IPS-18c (cell line): Measurements from ENCODE around the gene RNF222.
"Not testable (repeated sequence)": the region's sequence is repeated elsewhere in the genome, so short reads cannot be mapped to it uniquely, and the experiment has no call there.

ENCODE experiments used
- H3K4me3 ChIP-seq: 2 replicates; pipeline ENCODE4 v1.7.0; 2013; ENCODE audit warnings: low read depth, mild to moderate bottlenecking, low read length, moderate library complexity; ENCODE audit not compliant: insufficient read depth
- H3K9me3 ChIP-seq: one replicate; pipeline ENCODE4 v1.6.1; 2013; ENCODE audit warnings: mild to moderate bottlenecking, low read length, moderate library complexity; ENCODE audit not compliant: control insufficient read depth, insufficient read depth

Gene RNF222

GRCh38 chr17:8391711-8392110 is 5.9 kb downstream of the RNF222 start:
- Histone ChIP-seq H3K9me3 (no peaks in the 10 kb centered on the region), H3K4me3 (no peak overlapping the region)

DNA sequence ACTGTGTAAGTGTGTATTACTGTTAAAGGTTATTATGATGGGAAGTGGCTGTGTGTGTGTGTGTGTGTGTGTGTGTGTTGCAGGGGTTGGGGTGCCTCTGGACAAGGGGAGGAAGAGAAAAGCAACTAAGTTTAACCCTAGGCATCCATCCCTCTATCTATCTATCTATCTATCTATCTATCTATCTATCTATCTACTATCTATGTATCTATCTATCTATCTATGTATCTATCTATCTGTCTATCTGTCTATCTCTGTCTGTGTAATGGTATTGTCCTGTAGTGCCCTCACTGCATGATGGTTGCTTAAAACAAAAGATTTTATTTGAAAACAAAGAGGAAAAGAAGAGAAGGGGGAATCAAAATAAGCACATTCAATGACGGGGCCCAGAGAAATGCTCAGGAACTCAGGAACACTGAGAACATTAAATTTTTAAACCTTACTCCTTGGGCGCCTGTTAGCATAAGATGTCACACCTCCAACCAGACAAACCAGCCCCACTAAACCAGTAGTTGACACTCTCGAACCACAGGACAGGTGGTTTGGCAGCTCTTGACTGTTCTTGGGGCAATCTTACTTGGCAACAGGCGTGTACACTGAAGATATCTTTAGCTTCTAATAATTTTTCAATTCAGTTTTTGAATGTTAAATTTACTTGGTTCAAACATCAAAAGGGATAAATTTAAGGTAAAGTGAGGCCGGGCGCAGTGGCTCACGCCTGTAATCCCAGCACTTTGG is 9.5 kb downstream of the RNF222 start:
- no peaks in the 10 kb centered on the region for H3K9me3 ChIP-seq
- no peak overlapping the region for H3K4me3 ChIP-seq

DNA sequence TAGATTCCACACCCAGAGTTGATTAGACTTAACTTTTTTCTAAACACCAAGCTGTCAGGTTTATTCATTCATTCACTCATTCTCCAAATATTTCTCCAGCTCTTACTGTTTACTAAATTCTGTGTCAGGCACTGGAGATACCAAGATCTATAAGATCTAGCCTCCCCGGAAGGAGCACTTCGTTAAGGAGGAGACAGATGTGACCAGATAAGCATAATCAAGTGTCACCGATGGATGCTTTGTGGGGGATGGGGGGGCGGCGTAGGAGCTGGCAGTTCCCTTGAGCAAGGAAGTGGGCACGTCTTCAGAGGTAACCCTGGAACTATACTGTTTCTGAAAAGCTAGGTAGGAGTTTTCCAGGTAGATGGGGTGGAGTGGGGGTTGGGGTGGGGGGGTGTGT is 10.8 kb downstream of the RNF222 start:
- H3K4me3 ChIP-seq: no peak overlapping the region
- no peaks in the 10 kb centered on the region for H3K9me3 ChIP-seq

DNA sequence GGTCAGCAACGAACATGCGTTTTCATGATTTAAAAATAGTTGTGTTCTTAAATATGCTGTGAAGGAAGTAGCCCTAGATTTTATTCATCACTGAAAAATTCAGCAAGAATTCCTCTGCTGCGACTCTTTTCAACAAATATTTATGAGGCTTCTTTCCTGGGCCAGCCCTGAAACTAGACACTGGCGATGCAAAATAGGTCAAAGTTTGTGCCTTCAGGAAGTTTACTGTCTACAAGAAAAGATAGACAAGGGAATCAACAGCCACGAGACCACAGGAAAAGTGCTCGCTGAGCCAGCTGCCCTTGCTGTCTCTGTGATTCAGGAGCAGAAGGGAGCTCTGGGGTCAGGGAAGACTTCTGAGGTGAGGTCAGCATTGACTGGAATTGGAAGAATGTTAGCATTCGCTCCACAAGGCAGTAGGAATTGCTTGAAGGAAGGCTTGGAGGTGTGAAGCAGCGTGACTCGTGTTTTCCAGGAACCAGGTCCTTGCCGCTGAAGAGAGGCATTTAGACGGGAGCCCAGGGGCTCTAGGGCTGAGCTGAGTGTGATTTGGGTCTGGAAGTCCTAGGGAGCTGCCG is 12.7 kb downstream of the RNF222 start:
- no peaks in the 10 kb centered on the region for H3K9me3 ChIP-seq

DNA sequence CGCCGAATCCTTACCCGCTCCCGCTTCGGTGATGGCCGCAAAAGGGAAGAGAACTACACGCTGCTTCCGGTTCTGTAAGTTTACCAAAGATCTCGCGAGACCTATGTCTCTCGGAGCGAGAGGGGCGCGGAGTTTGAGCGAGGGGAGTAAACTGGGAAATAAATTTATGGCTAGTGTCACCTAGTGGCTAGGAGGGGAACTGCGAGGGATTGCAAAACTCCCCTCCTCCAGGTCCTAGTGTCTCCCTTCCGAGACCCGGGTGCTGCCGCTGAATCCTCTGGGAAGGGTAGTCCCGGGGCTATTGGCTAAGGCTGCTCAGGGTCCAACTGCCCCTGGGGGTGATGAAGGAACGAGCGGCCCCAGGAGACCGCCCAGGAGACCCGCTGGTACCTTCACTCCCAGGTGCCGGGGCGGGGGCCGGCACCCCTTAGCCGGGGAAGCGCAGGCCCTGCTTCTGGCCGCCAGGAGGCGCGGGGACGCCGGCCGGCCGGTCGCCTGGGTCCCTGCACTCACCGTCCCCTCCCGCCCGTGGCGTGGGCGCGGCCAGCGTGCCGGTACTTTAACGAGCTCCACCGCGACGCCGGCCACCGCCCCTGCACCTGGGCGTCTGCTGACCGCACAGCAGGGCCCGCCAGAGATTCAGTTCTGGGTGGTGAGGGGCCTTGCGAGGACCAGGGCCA is 14.3 kb downstream of the RNF222 start, which contains the start of gene RPL26:
Gene RPL26 (minus strand): TSS at position 51 of the 680 bp plus-strand sequence. CDS start 883 bp downstream, outside the sequence.
- H3K9me3 ChIP-seq: no peaks in the 10 kb centered on the region
- H3K4me3 ChIP-seq: peak within 1 kb of the TSS; percentile 98

More for the DNA sequence above, 12.7 kb downstream of the RNF222 start:
- no peak overlapping the region for H3K4me3 ChIP-seq

GRCh38 chr17:8382880-8383142 is 14.8 kb downstream of the RNF222 start:
- Histone ChIP-seq H3K9me3 (no peaks in the 10 kb centered on the region), H3K4me3 (peak overlapping the region; percentile 98)

GRCh38 chr17:8382052-8382879 is 15.4 kb downstream of the RNF222 start:
- peak overlapping the region; percentile 98 for H3K4me3 ChIP-seq
- H3K9me3 ChIP-seq: no peaks in the 10 kb centered on the region

- Histone ChIP-seq H3K4me3 (no peak overlapping the region), H3K9me3 (peaks cover 3% of the 10 kb centered on the region)
Measured at GRCh38 chr17:8380049-8380448, 17.6 kb downstream of the RNF222 start.

GRCh38 chr17:8378117-8378516 is 19.5 kb downstream of the RNF222 start:
- H3K9me3 ChIP-seq, H3K4me3 ChIP-seq: not testable (repeated sequence)

DNA sequence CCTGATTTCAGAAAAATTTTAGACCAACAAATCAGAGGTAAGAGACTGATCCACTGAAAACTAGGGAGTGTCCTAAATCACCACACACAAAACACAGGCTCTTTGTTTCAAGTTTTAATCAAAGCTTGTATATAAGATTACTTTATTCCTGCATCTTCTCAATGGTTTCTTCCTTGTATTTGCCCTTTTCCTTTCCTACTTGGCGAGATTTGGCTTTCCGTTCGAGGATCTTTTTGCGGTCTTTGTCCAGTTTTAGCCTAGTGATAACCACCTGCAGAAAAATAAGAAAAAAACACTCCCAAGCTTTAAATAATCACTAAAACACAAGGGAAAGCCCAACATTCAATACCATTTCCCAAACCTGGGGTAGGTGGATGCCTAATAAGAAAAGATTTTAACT is 20.2 kb downstream of the RNF222 start:
- Histone ChIP-seq H3K4me3 (no peak overlapping the region), H3K9me3 (peaks cover 3% of the 10 kb centered on the region)

- Histone ChIP-seq H3K4me3 (peak within 1 kb of the TSS; percentile 77), H3K9me3 (peaks cover 3% of the 10 kb centered on the region)
Measured at GRCh38 chr17:8376271-8377067, 21.2 kb downstream of the RNF222 start, which contains the start of gene KRABD2. KRABD2 (minus strand) TSS chr17:8376704.

- H3K4me3 ChIP-seq: peak overlapping the region; percentile 77
- H3K9me3 ChIP-seq: peaks cover 3% of the 10 kb centered on the region
Measured at GRCh38 chr17:8375738-8376259, 21.8 kb downstream of the RNF222 start.

- not testable (repeated sequence) for H3K4me3 ChIP-seq
Measured at GRCh38 chr17:8373856-8374255, 23.8 kb downstream of the RNF222 start.

DNA sequence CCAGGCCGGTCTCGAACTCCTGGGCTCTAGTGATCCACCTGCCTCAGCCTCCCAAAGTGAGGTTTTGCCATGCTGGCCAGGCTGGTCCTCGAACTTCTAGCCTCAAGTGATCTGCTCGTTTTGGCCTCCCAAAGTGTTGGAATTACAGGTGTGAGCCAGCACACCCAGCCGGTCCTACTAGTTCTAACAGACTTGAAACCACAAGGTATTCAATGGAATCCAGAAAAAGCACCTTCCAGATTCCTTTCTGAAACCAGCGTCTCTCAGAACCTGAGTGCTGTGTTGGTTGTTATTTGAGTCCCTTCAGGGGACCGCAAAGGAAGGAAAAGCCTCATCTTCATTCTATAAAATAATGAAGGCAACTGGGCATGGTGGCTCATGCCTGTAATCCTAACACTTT is 25.2 kb downstream of the RNF222 start:
- Histone ChIP-seq H3K9me3 (peaks cover 3% of the 10 kb centered on the region), H3K4me3 (no peak overlapping the region)

More at GRCh38 chr17:8373856-8374255, 23.8 kb downstream of the RNF222 start:
- not testable (repeated sequence) for H3K9me3 ChIP-seq

- peaks cover 3% of the 10 kb centered on the region for H3K9me3 ChIP-seq
- no peak overlapping the region for H3K4me3 ChIP-seq
Measured at GRCh38 chr17:8371786-8372185, 25.8 kb downstream of the RNF222 start.

GRCh38 chr17:8369944-8370343 is 27.7 kb downstream of the RNF222 start:
- Histone ChIP-seq H3K4me3 (no peak overlapping the region), H3K9me3 (no peaks in the 10 kb centered on the region)

DNA sequence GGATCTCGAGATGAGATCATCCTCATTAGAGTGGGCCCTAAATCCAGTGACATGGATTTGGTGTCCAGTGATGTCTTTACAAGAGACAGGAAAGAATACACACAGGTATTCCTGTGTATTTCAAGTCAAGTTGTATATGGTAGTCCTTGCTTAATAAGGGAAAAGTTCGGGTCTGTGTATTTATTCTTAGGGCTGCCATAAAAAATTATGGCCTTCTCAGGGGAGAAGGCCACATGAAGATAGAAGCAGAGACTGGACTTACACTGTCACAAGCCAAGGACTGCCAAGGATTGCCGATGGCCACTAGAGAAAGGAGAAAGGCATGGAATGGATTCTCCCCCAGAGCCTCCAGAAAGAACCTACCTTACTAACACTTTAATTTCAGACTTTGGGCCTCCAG is 29.4 kb downstream of the RNF222 start:
- H3K9me3 ChIP-seq: no peaks in the 10 kb centered on the region
- no peak overlapping the region for H3K4me3 ChIP-seq
